ENCODE measurements around the gene TIMP2. TPM values are rescaled to one million over a fixed set of nuclear protein-coding genes. Genes with fewer than 3 reads are reported as not detected.

The TIMP2 gene
- polyA plus RNA-seq, 4 donors: 12.7 to 84.6 (median 44.0) TPM

DNA sequence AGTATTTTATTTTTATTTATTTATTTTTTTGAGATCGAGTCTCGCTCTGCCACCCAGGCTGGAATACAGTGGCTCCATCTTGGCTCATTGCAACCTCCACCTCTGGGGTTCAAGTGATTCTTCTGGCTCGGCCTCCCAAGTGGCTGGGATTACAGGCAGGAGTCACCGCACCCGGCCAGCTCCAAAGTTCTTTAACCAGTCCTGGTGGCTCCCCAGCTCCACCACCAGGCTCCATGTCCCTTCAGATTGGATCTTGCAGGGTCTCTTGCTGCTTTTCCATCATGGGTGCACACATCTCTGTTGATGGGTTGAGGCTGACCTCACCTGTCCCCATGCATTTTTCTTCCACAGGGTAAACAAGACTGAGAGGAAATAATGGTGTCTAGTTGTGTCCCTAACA is 76.2 kb downstream of the TIMP2 start:
- Histone ChIP-seq H3K9me3 (ENCODE audit: control insufficient read depth in 2 of 2, insufficient read depth in 1 of 2, low read depth in 1 of 2, low read length in 1 of 2) (no peaks in the 10 kb centered on the region), H3K4me3 (ENCODE audit: low read depth in 1 of 3, low read length in 3 of 3) (no peak overlapping the region), H3K27me3 (ENCODE audit: control insufficient read depth in 3 of 3, insufficient read depth in 3 of 3, low read length in 3 of 3) (no peaks in the 10 kb centered on the region), H3K36me3 (ENCODE audit: control insufficient read depth in 3 of 3, insufficient read depth in 2 of 3, low read depth in 1 of 3, low read length in 3 of 3) (no peaks in the 10 kb centered on the region), H3K4me1 (ENCODE audit: control insufficient read depth in 3 of 3, insufficient read depth in 2 of 3, low read depth in 1 of 3, low read length in 2 of 3) (peaks cover 0 to 4% (median 0%) of the 10 kb centered on the region in 3 donors), H3K27ac (ENCODE audit: low read depth in 1 of 3, low read length in 2 of 3) (no peak overlapping the region)
- FAIRE-seq (no peak), DNase-seq (no peak)
- 93 to 97% (median 94%) methylated on average over 5 of the region's 5 CpGs for WGBS, 3 donors

DNA sequence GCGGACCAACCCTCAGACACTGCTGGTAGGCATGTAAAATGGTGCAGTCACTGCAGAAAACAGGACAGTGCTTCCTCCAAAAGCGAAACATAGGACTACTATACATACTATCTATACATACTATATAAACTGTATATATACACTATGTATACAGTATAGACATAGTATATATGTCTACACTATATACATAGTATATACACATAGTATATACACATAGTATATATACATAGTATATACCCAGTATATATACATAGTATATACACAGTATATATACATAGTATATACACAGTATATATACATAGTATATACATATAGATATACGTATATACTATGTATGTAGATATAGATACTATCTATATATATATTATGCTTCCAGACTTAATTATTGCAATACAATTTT is 78.1 kb downstream of the TIMP2 start:
- 94 to 100% (median 97%) methylated on average over 3 of the region's 3 CpGs for WGBS, 3 donors
- Histone ChIP-seq H3K27me3 (ENCODE audit: control insufficient read depth in 3 of 3, insufficient read depth in 3 of 3, low read length in 3 of 3) (no peaks in the 10 kb centered on the region), H3K4me3 (ENCODE audit: low read depth in 1 of 3, low read length in 3 of 3) (no peak overlapping the region), H3K4me1 (ENCODE audit: control insufficient read depth in 3 of 3, insufficient read depth in 2 of 3, low read depth in 1 of 3, low read length in 2 of 3) (peaks cover 0 to 5% (median 0%) of the 10 kb centered on the region in 3 donors), H3K9me3 (ENCODE audit: control insufficient read depth in 2 of 2, insufficient read depth in 1 of 2, low read depth in 1 of 2, low read length in 1 of 2) (no peaks in the 10 kb centered on the region), H3K36me3 (ENCODE audit: control insufficient read depth in 3 of 3, insufficient read depth in 2 of 3, low read depth in 1 of 3, low read length in 3 of 3) (no peaks in the 10 kb centered on the region), H3K27ac (ENCODE audit: low read depth in 1 of 3, low read length in 2 of 3) (no peak overlapping the region)
- no peak for DNase-seq
- FAIRE-seq: peak; percentile 10

GRCh38 chr17:78844301-78845005 is 80.7 kb downstream of the TIMP2 start:
- Histone ChIP-seq H3K4me1 (ENCODE audit: control insufficient read depth in 3 of 3, insufficient read depth in 2 of 3, low read depth in 1 of 3, low read length in 2 of 3) (peaks cover 0 to 12% (median 0%) of the 10 kb centered on the region in 3 donors), H3K27me3 (ENCODE audit: control insufficient read depth in 3 of 3, insufficient read depth in 3 of 3, low read length in 3 of 3) (no peaks in the 10 kb centered on the region), H3K4me3 (ENCODE audit: low read depth in 1 of 3, low read length in 3 of 3) (no peak overlapping the region), H3K9me3 (ENCODE audit: control insufficient read depth in 2 of 2, insufficient read depth in 1 of 2, low read depth in 1 of 2, low read length in 1 of 2) (no peaks in the 10 kb centered on the region), H3K27ac (ENCODE audit: low read depth in 1 of 3, low read length in 2 of 3) (no peak overlapping the region), H3K36me3 (ENCODE audit: control insufficient read depth in 3 of 3, insufficient read depth in 2 of 3, low read depth in 1 of 3, low read length in 3 of 3) (no peaks in the 10 kb centered on the region)
- DNase-seq (no peak), FAIRE-seq (no peak)
- WGBS, 3 donors: 76 to 88% (median 80%) methylated on average over 9 of the region's 9 CpGs

DNA sequence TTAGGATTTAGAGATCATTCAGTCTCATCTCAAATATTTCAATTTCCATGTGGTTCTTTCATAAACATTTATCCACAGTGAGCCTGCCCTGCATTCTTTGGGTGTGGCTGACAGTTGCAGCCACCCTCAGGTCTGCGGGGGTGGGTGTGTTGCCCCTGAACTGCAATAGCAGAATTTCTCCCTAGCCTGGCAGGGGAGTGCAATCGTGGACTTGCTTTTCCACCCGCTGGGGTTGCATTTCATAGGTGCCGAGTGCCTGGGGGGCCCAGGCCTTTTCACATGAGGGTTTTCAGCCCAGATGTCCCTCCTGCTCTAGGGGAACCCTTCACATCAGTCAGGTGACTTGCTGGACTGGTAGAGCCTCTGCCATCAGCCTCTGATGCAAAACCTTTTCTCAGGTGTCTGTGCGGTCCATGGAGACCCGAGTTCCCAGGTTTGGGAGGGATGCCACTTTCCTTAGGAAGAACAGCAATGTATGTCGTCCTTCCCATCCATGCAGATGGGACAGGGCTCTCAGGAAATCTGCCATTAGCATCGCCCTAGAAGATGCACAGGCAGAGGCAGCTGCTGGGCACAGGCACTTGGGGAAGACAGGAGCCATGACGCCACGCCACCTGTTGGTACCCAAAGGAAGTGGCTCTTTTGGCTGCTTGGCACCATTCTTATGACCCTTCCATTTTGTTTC is 82.2 kb downstream of the TIMP2 start:
- Histone ChIP-seq H3K27ac (ENCODE audit: low read depth in 1 of 3, low read length in 2 of 3) (no peak overlapping the region), H3K4me3 (ENCODE audit: low read depth in 1 of 3, low read length in 3 of 3) (no peak overlapping the region), H3K36me3 (ENCODE audit: control insufficient read depth in 3 of 3, insufficient read depth in 2 of 3, low read depth in 1 of 3, low read length in 3 of 3) (peaks cover 0 to 4% (median 0%) of the 10 kb centered on the region in 3 donors), H3K27me3 (ENCODE audit: control insufficient read depth in 3 of 3, insufficient read depth in 3 of 3, low read length in 3 of 3) (no peaks in the 10 kb centered on the region), H3K4me1 (ENCODE audit: control insufficient read depth in 3 of 3, insufficient read depth in 2 of 3, low read depth in 1 of 3, low read length in 2 of 3) (peaks cover 0 to 24% (median 4%) of the 10 kb centered on the region in 3 donors), H3K9me3 (ENCODE audit: control insufficient read depth in 2 of 2, insufficient read depth in 1 of 2, low read depth in 1 of 2, low read length in 1 of 2) (no peaks in the 10 kb centered on the region)
- DNase-seq (peak; percentile 31 to 54), FAIRE-seq (no peak)
- WGBS, 3 donors: 62 to 66% (median 66%) methylated on average over 10 of the region's 10 CpGs

- DNase-seq (peak; percentile 99 to 100), FAIRE-seq (no peak)
- Histone ChIP-seq H3K9me3 (ENCODE audit: control insufficient read depth in 2 of 2, insufficient read depth in 1 of 2, low read depth in 1 of 2, low read length in 1 of 2) (no peaks in the 10 kb centered on the region), H3K27me3 (ENCODE audit: control insufficient read depth in 3 of 3, insufficient read depth in 3 of 3, low read length in 3 of 3) (no peaks in the 10 kb centered on the region), H3K4me1 (ENCODE audit: control insufficient read depth in 3 of 3, insufficient read depth in 2 of 3, low read depth in 1 of 3, low read length in 2 of 3) (peaks cover 0 to 24% (median 4%) of the 10 kb centered on the region in 3 donors), H3K4me3 (ENCODE audit: low read depth in 1 of 3, low read length in 3 of 3) (peak within 1 kb of the TSS; percentile 73 to 79 (median 75)), H3K36me3 (ENCODE audit: control insufficient read depth in 3 of 3, insufficient read depth in 2 of 3, low read depth in 1 of 3, low read length in 3 of 3) (peaks cover 5 to 21% (median 10%) of the 10 kb centered on the region in 3 donors), H3K27ac (ENCODE audit: low read depth in 1 of 3, low read length in 2 of 3) (peak within 1 kb of the TSS; percentile 96 to 99 (median 97))
- 0 to 1% (median 0%) methylated on average over 61 to 74 of the region's 74 CpGs for WGBS, 3 donors
Observed at GRCh38 chr17:78840780-78841611, 84.2 kb downstream of the TIMP2 start, which contains the start of gene USP36. Gene USP36, minus strand, starts transcription at chr17:78840814. Its CDS starts 4,451 bp downstream, at chr17:78836363.

GRCh38 chr17:78840530-78840779 is 84.7 kb downstream of the TIMP2 start:
- Histone ChIP-seq H3K27ac (ENCODE audit: low read depth in 1 of 3, low read length in 2 of 3) (peak overlapping the region; percentile 81 to 97 (median 96)), H3K36me3 (ENCODE audit: control insufficient read depth in 3 of 3, insufficient read depth in 2 of 3, low read depth in 1 of 3, low read length in 3 of 3) (peaks cover 10 to 27% (median 12%) of the 10 kb centered on the region in 3 donors), H3K9me3 (ENCODE audit: control insufficient read depth in 2 of 2, insufficient read depth in 1 of 2, low read depth in 1 of 2, low read length in 1 of 2) (no peaks in the 10 kb centered on the region), H3K4me3 (ENCODE audit: low read depth in 1 of 3, low read length in 3 of 3) (peak overlapping the region; percentile 51 to 75 (median 73)), H3K27me3 (ENCODE audit: control insufficient read depth in 3 of 3, insufficient read depth in 3 of 3, low read length in 3 of 3) (no peaks in the 10 kb centered on the region), H3K4me1 (ENCODE audit: control insufficient read depth in 3 of 3, insufficient read depth in 2 of 3, low read depth in 1 of 3, low read length in 2 of 3) (peaks cover 0 to 24% (median 4%) of the 10 kb centered on the region in 3 donors)
- 0 to 2% (median 1%) methylated on average over 18 to 35 of the region's 35 CpGs for WGBS, 3 donors
- no peak for DNase-seq
- no peak for FAIRE-seq

- Histone ChIP-seq H3K36me3 (ENCODE audit: control insufficient read depth in 3 of 3, insufficient read depth in 2 of 3, low read depth in 1 of 3, low read length in 3 of 3) (peaks cover 15 to 32% (median 16%) of the 10 kb centered on the region in 3 donors), H3K9me3 (ENCODE audit: control insufficient read depth in 2 of 2, insufficient read depth in 1 of 2, low read depth in 1 of 2, low read length in 1 of 2) (no peaks in the 10 kb centered on the region), H3K27me3 (ENCODE audit: control insufficient read depth in 3 of 3, insufficient read depth in 3 of 3, low read length in 3 of 3) (no peaks in the 10 kb centered on the region), H3K4me1 (ENCODE audit: control insufficient read depth in 3 of 3, insufficient read depth in 2 of 3, low read depth in 1 of 3, low read length in 2 of 3) (peaks cover 0 to 24% (median 4%) of the 10 kb centered on the region in 3 donors), H3K4me3 (ENCODE audit: low read depth in 1 of 3, low read length in 3 of 3) (peak overlapping the region; percentile 51 to 75 (median 73)), H3K27ac (ENCODE audit: low read depth in 1 of 3, low read length in 2 of 3) (peak overlapping the region; percentile 81 to 97 (median 96))
- WGBS, 3 donors: 1% methylated on average over 54 to 73 of the region's 73 CpGs
- peak; percentile 48 to 79 for DNase-seq
- no peak for FAIRE-seq
Observed at GRCh38 chr17:78839762-78840529, 85.2 kb downstream of the TIMP2 start.
